ENCODE data around the gene RFC4. TPM values are rescaled to one million over a fixed set of nuclear protein-coding genes. Genes with fewer than 3 reads are reported as not detected.

RFC4 gene
- total RNA-seq, 6 experiments from 2014 or later, result 4.6 to 17.4 (median 5.6) TPM

DNA sequence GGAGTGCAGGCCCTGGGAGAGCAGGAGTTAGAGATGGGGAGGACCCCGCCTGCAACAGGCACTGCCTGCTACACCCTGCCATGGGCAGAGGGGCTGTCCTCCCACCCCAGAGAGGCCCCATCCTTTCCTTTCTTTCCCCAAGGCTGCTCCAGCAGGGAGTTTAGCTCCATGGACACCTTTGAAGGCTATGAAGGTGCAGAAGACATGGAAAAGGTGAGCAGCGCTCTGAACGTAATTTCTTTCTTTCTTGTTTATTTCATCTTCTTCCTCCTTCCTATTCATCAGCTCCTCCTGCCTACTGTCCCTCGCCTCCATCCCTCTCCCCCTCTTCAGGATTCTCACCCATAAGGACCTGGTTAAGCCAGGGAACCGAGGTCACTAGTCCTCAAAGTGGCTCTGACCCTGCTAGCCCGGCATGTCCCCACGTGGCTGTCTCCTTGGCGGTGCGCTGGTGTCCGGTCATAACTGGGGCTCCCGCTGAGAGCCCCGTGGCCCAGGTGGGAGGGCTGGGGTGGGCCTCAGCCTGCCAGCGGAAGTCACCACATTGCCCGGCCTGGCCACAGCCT lies 20.2 kb upstream of the RFC4 start:
- intact Hi-C loops (cut with DNase I), result no loop called here
- ATAC-seq, result peak; percentile 4 to 22 (median 10)

GRCh38 chr3:186825872-186826409 lies 19.7 kb upstream of the RFC4 start:
- H3K9me3 ChIP-seq, result no peaks in the 10 kb centered on the region
- H3K27me3 ChIP-seq, result no peaks in the 10 kb centered on the region
- TF ChIP-seq POLR2A (IDR thresholded peaks at IDR 0.05), result no peak
- TF ChIP-seq CTCF (IDR thresholded peaks at IDR 0.05), result no peak
- H3K36me3 ChIP-seq, result no peaks in the 10 kb centered on the region
- no peak overlapping the region for H3K4me3 ChIP-seq
- WGBS (ENCODE audit: insufficient coverage, low coverage, low lambda C conversion rate, missing lambda C conversion rate), result 28% methylated on average over 9 of the region's 11 CpGs
- no peaks in the 10 kb centered on the region for H3K4me1 ChIP-seq
- ATAC-seq, result no peak
- intact Hi-C loops (cut with DNase I), result no loop called here
- H3K27ac ChIP-seq, result no peak overlapping the region
- DNase-seq, result no peak

More for the DNA sequence above, 20.2 kb upstream of the RFC4 start:
- H3K4me3 ChIP-seq, result peak overlapping the region; percentile 66 to 72 (median 66)
- no peaks in the 10 kb centered on the region for H3K4me1 ChIP-seq
- H3K27ac ChIP-seq, result no peak overlapping the region
- H3K9me3 ChIP-seq, result no peaks in the 10 kb centered on the region
- H3K36me3 ChIP-seq, result no peaks in the 10 kb centered on the region
- no peak for TF ChIP-seq CTCF (IDR thresholded peaks at IDR 0.05)
- no peak for TF ChIP-seq POLR2A (IDR thresholded peaks at IDR 0.05)
- no peaks in the 10 kb centered on the region for H3K27me3 ChIP-seq
- peak in 1 of 3 donors; percentile 24 for DNase-seq
- 42% methylated on average over 4 of the region's 14 CpGs for WGBS (ENCODE audit: insufficient coverage, low coverage, low lambda C conversion rate, missing lambda C conversion rate)

GRCh38 chr3:186825294-186825821 lies 19.1 kb upstream of the RFC4 start:
- ATAC-seq (no peak), DNase-seq (no peak)
- TF ChIP-seq CTCF (IDR thresholded peaks at IDR 0.05) (no peak), POLR2A (IDR thresholded peaks at IDR 0.05) (no peak)
- Histone ChIP-seq H3K27me3 (no peaks in the 10 kb centered on the region), H3K4me3 (no peak overlapping the region), H3K36me3 (no peaks in the 10 kb centered on the region), H3K27ac (no peak overlapping the region), H3K4me1 (no peaks in the 10 kb centered on the region), H3K9me3 (no peaks in the 10 kb centered on the region)
- intact Hi-C loops (cut with DNase I), result no loop called here
- 34% methylated on average over 12 of the region's 23 CpGs for WGBS (ENCODE audit: insufficient coverage, low coverage, low lambda C conversion rate, missing lambda C conversion rate)

GRCh38 chr3:186824430-186825139 lies 18.3 kb upstream of the RFC4 start:
- Histone ChIP-seq H3K27ac (no peak overlapping the region), H3K36me3 (no peaks in the 10 kb centered on the region), H3K27me3 (no peaks in the 10 kb centered on the region), H3K4me1 (no peaks in the 10 kb centered on the region), H3K4me3 (no peak overlapping the region), H3K9me3 (no peaks in the 10 kb centered on the region)
- WGBS (ENCODE audit: insufficient coverage, low coverage, low lambda C conversion rate, missing lambda C conversion rate), result 43% methylated on average over 3 of the region's 18 CpGs
- ATAC-seq, result no peak
- intact Hi-C loops (cut with DNase I), result no loop called here
- TF ChIP-seq POLR2A (IDR thresholded peaks at IDR 0.05) (no peak), CTCF (IDR thresholded peaks at IDR 0.05) (no peak)
- DNase-seq, result no peak
